Measurements from ENCODE around the gene SPTBN1.

SPTBN1 gene

DNA sequence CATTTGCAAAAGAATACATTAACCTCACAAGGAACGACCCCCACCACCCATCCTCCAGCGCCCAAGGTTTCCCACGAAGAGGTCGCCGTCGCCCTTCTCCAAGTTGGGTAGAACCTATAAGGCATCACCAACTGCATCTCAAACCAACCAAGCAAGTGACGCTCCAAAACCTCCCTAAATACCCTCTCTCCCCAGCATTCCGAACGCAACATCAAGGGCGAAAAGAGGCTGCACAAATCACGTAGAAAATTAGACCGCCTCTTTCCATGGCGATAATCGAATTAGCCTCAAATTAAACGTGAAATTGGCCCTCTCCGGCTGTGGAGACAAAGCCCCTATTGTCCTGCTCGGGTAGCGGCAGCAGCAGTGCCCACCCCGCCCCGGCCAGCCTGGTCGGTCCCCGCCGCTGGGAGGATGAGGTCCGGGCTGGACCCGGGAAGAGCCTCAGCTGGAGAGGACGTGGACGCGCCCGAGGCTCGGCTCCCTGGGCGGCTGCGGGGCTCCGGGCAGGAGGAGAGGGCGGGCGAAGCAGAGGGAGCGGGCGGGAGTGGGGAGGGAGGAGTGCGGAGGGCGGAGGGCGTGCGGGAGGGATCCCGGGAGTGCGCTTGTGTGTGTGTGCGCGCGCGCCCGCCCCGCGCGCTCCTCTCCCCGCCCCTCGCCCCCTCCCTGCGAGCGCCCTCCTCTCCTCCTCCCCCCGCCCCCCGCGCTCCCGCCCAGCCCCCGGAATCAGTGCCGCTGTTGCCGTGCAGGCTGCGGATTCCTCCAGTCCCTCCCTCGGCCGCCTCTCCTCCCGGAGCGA lies at the start of gene SPTBN1:
Gene SPTBN1 (plus strand): TSS at position 765 of the 799 bp plus-strand sequence. CDS start 70,092 bp downstream, outside the sequence.
- FAIRE-seq, result no peak

DNA sequence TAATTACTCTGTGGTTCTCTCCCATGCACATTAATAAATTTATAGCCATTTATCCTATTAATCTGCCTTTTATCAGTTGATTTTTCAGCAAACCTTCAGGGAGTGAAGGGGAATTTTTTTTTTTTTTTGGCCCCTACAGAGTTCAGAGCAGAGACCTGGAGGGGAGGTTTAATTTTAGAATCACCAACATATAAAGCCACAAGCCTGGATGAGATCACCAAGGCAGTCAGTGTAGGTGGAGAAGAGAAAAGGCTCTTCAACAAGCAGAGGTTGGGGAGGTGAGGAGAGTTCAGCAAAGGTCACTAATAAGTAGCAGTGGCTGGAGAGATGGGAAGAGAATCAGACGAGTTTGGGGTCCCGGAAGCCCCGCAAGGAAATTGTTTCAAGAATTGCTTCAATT lies 48.4 kb upstream of the SPTBN1 start:
- FAIRE-seq, result no peak

DNA sequence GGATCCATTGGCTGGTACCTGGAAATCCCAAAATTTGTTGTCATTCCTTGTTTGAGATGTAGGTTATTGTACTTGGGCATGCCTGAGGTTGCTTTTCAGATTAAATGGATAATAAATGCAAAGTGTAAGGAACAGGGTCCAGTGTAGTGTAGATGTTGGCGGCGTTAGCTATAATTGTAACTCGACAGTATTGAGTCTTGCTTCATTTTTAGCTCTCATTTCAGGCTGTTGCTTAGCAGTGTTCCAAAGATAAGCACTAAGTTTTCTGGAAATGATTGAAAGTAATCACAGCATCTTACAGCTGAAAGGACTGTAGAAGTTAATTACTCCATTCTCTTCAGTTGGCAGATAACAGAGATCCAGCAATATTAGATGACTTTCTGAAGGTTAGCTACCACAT lies 47.8 kb upstream of the SPTBN1 start:
- FAIRE-seq, result no peak

DNA sequence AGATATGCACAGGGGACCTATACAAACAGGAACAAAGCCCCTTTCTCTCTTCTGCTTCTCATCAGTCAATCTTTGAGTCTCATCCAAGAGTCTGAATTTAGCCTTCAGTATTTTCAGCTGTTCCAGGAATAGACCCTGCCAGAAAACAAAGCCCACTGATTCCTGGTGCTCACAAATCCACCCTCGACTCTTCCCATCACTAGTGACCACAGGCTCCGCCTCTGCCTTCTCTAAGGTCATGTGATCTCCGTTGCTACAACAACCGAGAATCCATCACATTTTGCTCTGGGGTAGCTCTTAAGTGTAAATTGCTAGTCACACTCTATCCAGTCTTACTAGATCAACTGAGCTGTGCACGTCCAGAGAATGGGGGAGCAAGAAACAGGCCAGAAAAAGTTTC lies 46.4 kb upstream of the SPTBN1 start:
- no peak for FAIRE-seq

DNA sequence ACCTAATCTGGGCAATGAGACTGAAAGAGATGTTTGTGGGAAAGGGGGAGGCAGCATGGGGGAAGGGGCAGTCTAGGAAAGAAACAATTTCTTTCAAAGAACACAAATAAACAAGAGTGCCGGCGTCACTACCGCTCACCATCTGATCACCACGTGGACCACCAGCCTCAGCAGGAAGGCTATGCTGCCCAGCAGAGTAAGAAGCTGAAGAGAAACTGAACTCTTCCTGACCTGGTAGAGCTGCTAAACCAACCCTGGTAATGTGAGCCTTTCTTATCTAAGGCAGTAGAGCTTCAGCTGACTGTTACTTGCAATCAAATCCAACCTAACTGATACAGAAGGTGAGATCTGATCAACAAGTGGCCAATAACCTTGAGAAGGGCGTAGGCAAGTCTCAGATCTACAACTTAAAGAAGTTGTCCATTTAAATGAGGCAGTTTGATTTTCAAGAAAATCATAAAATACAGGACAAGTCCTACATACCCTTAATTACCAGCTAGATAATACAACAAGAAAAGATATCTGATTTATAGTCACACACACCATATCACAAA lies 44.2 kb upstream of the SPTBN1 start:
- no peak for FAIRE-seq

DNA sequence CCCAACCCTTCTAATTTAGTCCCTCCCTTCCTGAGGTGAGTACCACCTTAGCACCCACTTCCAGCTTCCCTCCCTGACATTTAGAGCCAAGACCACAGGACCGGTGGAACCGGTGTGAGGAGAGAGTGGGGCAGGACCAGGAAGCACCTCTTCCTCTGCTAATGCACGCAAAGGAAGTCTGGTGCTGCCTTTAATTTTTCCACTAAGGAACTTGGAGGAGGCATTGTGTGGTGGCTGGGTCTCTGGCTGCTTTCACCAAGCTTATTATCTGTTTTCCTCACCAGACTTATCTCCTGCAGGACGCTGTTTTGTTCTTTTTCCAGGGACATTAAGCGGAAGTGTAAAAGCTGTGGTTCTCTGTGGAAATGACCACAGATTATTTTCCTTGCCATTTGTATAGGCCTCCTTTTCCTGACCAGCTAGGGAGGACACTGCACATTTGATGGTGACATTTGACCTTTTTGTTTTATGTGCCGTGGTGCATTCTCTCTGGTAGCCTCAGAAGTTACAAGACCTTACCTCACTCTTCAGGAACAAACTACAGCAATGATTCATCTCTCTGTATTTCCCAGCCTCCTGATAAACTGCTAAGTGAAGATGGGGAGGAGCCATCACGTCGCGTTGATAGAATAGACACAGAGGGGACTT lies 39.8 kb upstream of the SPTBN1 start:
- no peak for FAIRE-seq

DNA sequence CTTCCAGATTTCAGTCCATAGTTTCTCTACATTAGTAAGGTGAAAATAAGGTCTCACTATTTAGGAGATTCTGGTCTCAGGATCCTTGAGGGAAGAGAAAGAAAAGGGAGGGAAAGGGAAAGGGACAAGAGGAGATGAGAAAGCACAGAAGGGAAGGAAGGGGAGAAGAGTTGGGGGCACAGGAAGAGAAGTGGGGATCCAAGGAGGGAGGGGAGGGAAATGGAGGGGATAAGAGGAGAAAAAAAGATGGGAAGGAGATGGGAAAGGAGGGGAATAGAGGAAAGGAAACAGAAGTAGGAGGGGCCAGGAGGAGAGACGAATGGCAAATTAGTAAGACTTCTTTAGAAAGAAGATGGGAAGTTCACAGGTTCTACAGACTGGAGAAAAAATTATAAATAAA lies 39.2 kb upstream of the SPTBN1 start:
- FAIRE-seq, result no peak

DNA sequence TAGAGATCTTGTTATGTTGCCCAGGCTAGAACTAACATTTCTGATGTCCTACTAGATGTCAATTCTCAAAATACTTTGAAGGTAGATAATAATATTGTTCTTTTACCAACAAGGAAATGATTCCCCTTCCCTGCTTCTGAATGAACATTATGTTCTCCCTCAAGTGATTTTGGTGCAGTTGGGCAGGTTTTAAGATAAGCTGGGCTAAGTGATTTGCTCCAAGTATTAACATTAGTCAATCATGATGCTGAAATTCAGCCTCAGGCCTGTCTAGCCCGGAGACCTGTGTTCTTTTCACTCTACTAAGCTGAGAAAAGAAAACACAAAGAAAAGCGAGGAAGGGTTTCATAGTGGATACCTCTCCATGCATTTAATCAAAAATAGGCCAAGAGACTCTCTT lies 38.5 kb upstream of the SPTBN1 start:
- FAIRE-seq, result no peak

DNA sequence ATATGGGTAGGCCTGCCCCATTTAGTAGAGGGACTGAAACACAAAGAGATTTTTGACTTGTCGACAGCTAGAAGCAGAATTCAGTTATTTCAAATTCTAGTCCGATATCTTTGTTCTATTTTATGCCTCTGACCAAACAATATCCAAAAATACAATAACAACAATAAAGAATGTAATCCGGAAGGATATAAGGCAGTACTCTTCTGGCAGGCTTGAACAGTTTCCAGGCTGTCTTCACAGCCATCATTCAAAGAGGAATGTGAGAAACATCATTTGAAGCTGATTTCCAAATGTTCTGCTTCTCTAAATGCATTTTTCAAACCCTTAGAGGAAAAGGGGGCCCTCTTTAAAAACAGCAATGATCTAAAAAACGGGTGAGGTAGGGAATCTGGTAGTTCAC lies 36.7 kb upstream of the SPTBN1 start:
- FAIRE-seq, result no peak

DNA sequence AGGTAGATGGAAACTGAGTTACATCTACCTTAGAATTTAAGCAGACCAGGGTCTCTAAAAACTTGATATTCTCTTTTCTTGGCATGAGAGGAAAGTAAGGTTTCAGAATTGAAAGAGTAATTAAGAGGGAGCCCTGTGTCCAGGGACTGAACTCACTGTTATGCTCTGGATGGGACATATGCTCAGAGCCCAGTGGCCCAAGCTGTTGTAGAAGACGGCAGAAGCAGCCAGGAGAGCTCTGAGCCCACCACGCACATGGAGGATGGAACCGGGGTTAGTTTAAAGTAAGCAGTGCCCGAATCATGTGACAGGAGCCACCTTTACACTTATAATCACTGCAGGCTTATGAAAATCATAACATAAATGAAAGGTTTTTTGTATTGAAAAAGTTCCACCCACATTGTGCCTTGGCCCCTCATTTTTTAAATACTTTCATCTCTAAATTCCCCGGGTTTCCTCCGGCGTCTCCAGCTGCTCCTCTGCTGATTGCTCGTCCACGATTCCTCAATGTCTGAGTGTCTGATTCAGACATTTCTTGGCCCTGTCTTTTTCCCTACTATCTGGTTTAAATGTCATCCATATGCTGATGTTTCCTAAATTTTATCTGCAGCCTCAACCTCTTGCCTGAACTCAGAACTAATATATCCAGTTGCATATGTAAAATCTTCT lies 36.1 kb upstream of the SPTBN1 start:
- FAIRE-seq, result no peak

DNA sequence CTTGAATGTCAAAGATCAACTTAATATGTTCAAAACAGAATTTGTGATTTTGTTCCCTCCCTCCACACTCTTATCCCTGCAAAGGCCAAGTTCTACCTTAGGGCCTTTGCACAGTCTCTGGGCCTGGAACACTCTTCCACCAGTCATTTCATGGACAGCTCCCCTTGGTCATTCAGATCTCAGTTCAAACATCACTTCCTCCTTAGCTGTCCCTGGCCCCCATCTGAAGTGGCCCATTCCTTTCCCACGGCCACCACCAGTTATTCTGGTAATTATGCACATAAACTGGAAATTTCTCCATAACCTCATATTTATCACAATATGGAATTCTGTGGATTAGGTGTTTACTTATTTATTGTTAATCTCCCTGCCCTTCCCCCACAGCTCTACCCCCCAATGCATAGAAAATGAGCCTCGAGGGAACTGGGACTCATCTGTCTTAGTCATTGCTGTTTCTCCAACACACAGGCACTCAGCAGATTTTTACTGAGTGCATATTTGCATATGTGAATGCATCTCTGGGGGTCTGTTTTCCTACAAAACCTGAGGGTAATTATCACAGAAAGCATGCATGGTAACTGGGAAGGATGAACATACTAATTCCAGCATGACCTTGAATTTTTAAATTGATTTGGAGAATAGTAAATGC lies 35.5 kb upstream of the SPTBN1 start:
- no peak for FAIRE-seq

DNA sequence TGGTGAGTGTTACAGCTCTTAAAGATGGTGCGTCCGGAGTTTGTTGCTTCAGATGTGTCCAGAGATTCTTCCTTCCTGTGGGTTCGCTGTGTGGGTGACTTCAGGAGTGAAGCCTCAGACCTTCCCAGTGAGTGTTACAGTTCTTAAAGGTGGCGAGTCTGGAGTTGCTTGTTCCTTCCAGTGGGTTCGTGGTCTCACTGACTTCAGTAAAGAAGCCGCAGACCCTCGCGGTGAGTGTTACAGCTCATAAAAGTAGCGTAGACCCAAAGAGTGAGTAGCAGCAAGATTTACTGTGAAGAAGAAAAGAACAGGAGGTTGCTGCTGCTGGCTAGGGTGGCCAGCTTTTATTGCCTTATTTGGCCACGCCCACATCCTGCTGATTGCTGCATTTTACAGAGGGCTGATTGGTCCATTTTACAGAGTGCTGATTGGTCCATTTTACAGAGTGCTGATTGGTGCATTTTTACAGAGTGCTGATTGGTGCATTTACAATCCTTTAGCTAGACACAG lies 34.0 kb upstream of the SPTBN1 start:
- no peak for FAIRE-seq

DNA sequence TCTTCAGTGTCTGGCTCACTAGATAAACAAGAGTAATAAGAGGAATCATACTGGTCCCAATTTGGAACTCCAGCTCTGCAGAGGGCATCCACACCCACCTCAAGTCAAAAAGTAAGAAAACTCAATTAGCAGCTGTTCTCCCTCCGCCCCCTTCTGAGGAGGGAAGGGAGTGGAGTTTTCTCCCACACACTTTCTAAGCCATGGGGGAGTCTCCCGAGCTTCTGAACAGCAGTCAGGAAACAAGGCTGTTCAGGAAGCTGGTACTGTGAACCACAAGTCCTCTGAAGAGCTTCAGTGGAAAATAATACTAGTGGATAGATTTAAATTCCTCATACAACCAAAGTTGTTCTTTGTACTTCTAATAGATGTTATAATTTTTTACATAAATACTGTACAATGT lies 32.9 kb upstream of the SPTBN1 start:
- no peak for FAIRE-seq

DNA sequence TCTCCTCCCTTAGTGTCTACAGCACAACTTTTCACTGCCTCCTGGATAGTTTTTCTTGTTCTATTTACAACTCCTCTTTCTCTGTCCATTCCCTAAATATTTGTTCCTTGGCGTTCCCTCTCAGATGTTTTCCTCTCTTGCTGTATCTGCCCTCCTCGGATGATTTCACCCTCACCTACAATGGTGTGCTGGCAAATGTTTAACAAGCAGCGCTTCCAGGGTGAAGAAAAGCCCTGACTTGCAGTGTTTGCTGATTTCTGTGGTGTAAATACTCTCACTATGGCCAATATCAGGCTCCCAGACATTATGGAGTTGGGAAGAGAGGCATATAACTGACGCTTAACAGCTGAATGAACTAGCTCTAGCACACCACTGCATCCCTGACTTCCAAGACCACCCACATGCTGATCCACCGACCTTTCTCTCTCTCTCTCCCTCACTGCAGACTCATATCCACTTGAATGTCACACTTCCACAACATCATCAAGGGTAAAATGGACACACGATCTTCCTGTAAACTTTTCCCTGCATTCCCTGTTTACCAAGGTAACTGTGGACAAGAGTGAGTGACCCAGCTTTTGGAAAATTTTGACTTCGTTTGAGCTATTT lies 31.5 kb upstream of the SPTBN1 start:
- no peak for FAIRE-seq

DNA sequence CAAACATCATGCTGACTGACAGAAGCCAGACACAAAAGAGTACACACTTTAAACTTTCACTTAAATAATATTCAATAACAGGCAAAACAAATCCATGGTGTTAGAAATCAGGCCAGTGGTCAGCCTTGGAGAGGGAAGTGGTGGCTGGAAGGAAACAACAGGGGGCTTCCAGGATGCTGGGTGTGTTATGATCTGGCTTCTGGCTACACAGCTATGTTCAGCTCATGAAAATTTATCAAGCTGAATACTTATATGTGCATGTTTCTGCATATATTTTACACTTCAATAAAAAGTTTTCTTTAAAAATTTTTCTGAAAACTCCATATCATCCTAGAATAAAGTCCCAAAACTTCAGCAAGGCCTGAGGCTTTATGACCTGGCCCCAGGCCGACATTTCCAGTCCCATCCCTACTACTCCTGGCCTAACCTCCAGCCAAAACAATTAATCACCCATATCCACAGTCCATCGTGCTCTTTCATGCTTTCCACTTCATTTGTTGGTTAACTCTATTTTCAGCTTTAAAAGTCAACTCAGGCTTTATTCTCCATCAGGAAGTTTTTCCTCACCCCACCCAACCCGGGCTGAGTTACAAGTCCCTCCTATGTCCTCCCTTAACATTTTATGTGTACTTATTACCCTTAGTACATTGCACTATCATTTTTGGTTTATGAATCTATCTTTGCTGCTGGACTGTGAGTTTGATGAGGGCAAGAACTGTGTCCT lies 27.9 kb upstream of the SPTBN1 start:
- FAIRE-seq, result no peak

DNA sequence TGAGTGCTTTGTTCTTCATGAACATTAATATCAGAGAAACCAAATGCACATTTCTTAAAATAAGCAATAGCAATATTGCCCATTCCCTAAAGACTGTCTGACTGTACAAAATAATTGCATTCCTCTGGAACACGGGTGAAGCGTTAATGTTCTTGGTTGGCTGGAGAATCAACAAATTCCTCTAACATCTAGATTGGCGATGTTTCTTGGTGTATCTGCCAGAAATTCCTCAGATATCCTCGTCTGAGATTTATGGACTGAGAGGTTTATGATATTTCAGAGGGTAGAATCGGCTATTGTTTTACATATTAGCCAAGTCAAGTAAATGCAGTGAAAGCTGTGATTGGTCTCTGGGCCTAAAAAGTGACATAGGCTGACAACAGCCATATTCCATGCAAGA lies 27.1 kb upstream of the SPTBN1 start:
- FAIRE-seq, result no peak

DNA sequence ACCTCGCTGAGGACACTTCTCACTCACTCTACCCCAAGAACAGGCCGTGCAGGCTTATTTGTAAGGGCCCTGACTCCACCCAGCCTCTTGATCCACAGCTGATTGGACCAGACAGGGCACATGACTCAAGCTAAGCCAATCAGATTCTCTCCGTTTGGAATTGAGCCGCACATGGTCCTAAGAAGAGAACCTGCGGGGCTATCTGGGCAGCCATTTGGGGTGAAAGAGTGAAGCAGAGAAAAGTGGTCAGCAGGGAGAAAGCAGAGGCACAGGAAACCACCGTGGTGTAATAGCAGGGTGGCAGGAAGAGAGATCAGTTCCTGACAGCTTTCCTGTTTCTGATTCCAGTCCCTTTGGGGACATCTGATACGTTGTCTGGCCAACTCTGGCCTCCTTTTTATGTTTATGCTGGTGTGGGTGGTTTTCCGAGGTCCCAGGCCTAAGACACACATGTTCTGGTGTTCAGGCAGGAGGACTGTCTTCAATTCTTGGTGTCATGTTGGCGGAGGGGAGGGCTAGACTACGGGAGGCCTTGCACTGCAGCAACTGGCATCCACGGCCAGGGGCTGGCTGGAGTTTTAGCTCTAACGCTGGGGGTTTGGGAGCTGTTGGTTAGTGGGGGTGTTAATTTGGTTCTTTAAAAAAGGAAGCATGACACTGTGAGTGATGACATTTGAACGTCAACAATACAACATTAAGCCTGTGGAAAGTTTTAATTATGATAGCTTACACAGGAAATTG lies 26.1 kb upstream of the SPTBN1 start:
- no peak for FAIRE-seq

DNA sequence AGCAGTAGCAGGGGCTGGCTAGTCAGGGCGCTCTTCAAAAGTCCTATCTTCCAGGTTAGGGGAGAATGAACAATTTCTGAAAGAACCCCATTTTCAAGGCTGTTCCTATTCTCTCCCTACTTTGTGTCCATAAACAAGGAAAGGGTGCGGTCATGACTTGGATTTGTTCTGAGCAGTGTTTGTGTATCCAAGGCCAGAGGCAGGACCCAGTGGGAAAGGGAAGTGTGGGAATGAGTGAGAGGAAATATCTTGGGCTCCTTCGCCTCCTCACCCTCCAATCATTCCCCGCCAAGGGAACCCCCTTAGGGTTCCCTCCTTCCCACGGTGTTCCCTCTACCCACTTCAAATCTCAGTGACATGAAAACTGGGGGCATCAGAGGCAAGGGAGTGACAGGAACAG lies 25.5 kb upstream of the SPTBN1 start:
- FAIRE-seq, result no peak

DNA sequence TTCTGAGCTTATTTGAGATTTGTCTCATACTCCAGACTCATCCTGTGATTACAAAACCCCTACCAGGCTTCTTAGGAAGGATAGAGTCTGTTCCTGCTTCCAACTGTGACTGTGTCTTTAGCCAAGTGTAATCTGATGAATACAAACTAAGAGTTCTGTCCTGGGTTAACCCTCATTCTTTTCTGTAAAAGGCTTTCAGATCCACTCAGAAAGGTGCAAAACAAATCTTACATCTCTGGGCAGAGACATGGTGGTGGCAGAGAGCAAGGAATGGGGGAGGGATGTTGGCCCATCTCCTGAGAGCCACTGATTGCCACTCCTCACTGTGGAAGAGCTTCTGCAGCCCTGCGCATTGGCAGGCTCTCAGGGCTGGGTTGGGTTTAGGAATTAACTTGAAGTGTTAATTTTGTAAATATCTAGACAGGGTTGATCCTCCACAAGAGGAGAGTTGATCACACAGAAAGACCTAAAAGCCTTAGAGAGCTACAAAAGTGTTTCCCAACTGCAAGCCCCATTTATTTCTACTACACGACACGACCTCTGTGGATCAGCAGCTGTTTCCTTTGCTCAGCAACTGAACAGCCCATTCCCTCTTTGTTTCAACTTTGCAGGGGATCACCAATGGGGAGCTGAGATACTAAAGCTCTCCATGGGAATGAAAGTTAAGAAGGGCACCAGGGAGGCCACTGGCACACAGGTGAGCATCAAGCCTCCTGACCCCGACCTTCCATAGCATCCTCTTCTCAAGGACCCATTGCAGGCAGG lies 23.7 kb upstream of the SPTBN1 start:
- FAIRE-seq, result no peak

DNA sequence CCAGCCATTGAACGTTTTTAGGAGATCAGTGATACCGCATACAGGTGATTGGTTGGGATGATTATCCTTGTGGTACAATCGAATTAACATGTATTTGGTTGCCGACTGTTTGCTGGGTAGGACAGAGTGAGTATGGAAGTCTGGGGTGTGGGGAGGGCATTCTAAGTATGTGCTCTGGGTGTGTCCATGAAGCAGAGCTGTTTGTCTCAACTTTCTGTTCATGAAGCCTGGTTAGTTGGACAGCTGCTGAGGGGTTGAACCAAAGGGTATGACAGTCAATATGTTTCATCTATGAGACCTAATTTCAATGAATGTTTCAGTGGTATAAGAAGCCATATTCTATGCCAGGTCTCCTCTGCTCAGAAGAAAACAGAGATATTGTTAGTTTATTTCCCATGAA lies 21.9 kb upstream of the SPTBN1 start:
- FAIRE-seq, result no peak
